Activated naive CD4-positive, alpha-beta T cell treated with anti-CD3 and anti-CD28 coated beads for 36 hours (primary cell): ENCODE data around the gene MRPS7. TPM values are rescaled to one million over a fixed set of nuclear protein-coding genes. Genes with fewer than 3 reads are reported as not detected.
A peak's percentile ranks its signal among the peaks of the same experiment; 100 is the strongest.
"Not testable (repeated sequence)": the region's sequence is repeated elsewhere in the genome, so short reads cannot be mapped to it uniquely, and the experiment has no call there.

Experiments used
- CTCF ChIA-PET: fragments of 350-600 bp; sonication (Branson Sonifier 250); formaldehyde crosslinking; loops from one replicate; lab custom pipeline; 2021; ENCODE audit warnings: antibody characterized with exemption; lab: Charles Lee
- DNase-seq: peaks from one replicate; pipeline ENCODE4 v3.0.0-alpha.2; 2020
- H3K27ac Mint-ChIP-seq: one replicate; pipeline ENCODE4 v1.8.0; 2021; ENCODE audit warnings: mild to moderate bottlenecking, mixed read lengths
- H3K27me3 Mint-ChIP-seq: one replicate; pipeline ENCODE4 v1.8.0; 2021; ENCODE audit warnings: low read depth, mixed read lengths
- H3K36me3 Mint-ChIP-seq: one replicate; pipeline ENCODE4 v1.8.0; 2021; ENCODE audit warnings: low read depth, mixed read lengths
- H3K4me1 Mint-ChIP-seq: one replicate; pipeline ENCODE4 v1.8.0; 2021; ENCODE audit warnings: low read depth, mixed read lengths
- H3K4me3 Mint-ChIP-seq: one replicate; pipeline ENCODE4 v1.8.0; 2021; ENCODE audit warnings: mild to moderate bottlenecking, moderate library complexity, mixed read lengths
- H3K9me3 Mint-ChIP-seq: one replicate; pipeline ENCODE4 v1.8.0; 2021; ENCODE audit warnings: mixed read lengths
- intact Hi-C: fragments of 100-400 bp; cut with micrococcal nuclease; formaldehyde crosslinking; loops from one replicate; pipeline ENCODE4 v1.15.1; 2023
- total RNA-seq, 2 experiments: library from RNA; stranded (reverse); gene quantifications; one replicate each; pipeline ENCODE4 v1.2.3, GENCODE V29; 2021

MRPS7 gene
- total RNA-seq, 2 experiments from 2014 or later = 73.3 to 78.3 TPM

DNA sequence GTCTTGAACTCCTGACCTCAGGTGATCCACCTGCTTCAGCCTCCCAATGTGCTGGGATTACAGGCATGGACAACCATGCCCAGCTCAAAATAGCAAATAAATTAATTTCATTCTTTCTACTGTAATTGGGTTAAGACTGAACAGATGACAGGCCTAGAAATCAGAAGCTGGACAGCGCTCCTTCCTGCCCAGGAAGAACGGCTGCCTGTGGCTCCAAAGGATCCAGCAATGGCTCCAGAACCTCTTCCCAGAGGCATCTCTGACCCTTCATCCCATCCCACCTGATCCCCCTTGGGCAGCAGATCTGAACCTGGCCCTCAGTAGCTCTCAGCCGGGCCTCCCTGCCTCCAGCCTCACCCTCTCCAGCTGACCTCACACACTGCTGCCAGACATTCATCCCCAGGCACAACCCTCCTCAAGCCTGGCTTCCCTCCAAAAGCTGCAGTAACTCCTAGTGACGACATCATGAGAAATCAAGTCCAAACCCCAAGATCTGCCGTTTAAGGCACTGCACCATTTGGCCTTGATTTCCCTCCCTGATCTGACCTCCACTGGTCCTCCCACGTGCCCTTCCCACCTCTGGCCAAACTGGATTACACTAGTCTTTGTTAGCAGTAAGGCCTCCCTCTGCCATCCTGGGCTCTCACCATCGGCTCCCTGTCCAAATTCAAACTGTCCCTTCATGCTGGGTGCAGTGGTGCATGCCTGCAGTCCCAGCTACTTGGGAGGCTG, 12.5 kb downstream of the MRPS7 start:
- CTCF ChIA-PET = interaction anchor here (1.4 kb wide), 1 partner anchor 25 kb away, joined by 3 read pairs; no protein-coding TSS in a partner anchor
- H3K4me3 Mint-ChIP-seq = no peak overlapping the region
- no peak for DNase-seq
- no peaks in the 10 kb centered on the region for H3K27me3 Mint-ChIP-seq
- no peak overlapping the region for H3K27ac Mint-ChIP-seq
- intact Hi-C loops = loop anchor here (5.0 kb wide), 1 partner anchor 313 kb away; the partner anchor contains the start of gene MYO15B
- no peaks in the 10 kb centered on the region for H3K9me3 Mint-ChIP-seq
- H3K36me3 Mint-ChIP-seq = peaks cover 16% of the 10 kb centered on the region
- peaks cover 32% of the 10 kb centered on the region for H3K4me1 Mint-ChIP-seq

GRCh38 chr17:75277664-75278071, 16.0 kb downstream of the MRPS7 start:
- peaks cover 26% of the 10 kb centered on the region for H3K36me3 Mint-ChIP-seq
- intact Hi-C loops = no loop called here
- CTCF ChIA-PET = interaction anchor here (1.2 kb wide), 2 partner anchors 11 to 134 kb away, joined by 4 to 5 read pairs; partner anchors contain the start of gene SLC25A19

GRCh38 chr17:75280189-75280588, 18.5 kb downstream of the MRPS7 start:
- H3K27me3 Mint-ChIP-seq, intact Hi-C loops, H3K4me3 Mint-ChIP-seq, H3K9me3 Mint-ChIP-seq, H3K27ac Mint-ChIP-seq, H3K4me1 Mint-ChIP-seq, DNase-seq: not testable (repeated sequence)
- peaks cover 24% of the 10 kb centered on the region for H3K36me3 Mint-ChIP-seq
- CTCF ChIA-PET = interaction anchor here (1.4 kb wide), 1 partner anchor 9 kb away, joined by 5 read pairs; the partner anchor contains the start of gene MIF4GD

More at GRCh38 chr17:75277664-75278071, 16.0 kb downstream of the MRPS7 start:
- Mint-ChIP-seq H3K4me3 (no peak overlapping the region), H3K4me1 (peaks cover 17% of the 10 kb centered on the region), H3K9me3 (no peaks in the 10 kb centered on the region), H3K27ac (no peak overlapping the region), H3K27me3 (no peaks in the 10 kb centered on the region)
- DNase-seq = no peak

DNA sequence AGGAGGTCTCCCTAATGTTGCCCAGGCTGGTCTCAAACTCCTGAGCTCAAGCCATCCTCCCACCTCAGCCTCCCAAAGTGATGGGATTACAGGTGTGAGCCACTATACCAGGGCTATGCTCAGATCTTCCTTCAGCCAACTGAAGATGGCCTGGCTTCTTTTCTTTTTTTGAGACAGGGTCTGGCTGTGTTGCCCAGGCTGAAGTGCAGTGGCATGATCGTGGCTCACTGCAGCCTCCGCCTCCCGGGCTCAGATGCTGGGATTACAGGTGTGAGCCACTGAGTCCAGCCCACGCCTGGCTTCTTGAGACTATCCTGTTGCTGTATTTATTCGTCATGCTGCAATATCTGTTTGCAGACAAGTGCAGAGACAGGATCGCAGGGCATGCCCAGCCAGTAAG, 23.4 kb downstream of the MRPS7 start:
- intact Hi-C loops = loop anchor here (5.0 kb wide), 1 partner anchor 302 kb away; the partner anchor contains the start of gene MYO15B
- no peaks in the 10 kb centered on the region for H3K27me3 Mint-ChIP-seq
- DNase-seq = no peak
- no peak overlapping the region for H3K27ac Mint-ChIP-seq
- H3K4me1 Mint-ChIP-seq = peaks cover 13% of the 10 kb centered on the region
- peaks cover 29% of the 10 kb centered on the region for H3K36me3 Mint-ChIP-seq
- H3K9me3 Mint-ChIP-seq = no peaks in the 10 kb centered on the region
- no peak overlapping the region for H3K4me3 Mint-ChIP-seq
- CTCF ChIA-PET = interaction anchor here (0.6 to 1.5 kb wide), 4 partner anchors 13 to 122 kb away, joined by 3 read pairs; partner anchors contain the start of gene MIF4GD

DNA sequence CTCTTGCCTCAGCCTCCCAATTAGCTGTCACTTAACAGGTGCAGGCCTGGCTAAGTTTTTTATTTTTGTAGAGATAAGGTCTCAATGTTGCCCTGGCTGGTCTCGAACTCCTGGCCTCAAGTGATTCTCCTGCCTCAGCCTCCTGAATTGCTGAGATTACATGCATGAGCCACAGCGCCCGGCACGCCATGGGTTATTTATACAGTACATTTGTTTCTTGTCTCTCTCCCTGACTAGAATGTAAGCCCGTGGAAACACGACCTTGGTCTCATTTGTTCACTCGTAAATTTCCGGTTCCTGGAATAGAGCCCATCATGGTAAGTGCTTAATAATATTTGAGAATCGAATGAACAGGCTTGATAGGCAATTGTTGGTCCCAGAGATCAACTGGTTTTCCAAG, 25.5 kb downstream of the MRPS7 start:
- no peaks in the 10 kb centered on the region for H3K27me3 Mint-ChIP-seq
- peak overlapping the region; percentile 24 for H3K4me3 Mint-ChIP-seq
- no peaks in the 10 kb centered on the region for H3K9me3 Mint-ChIP-seq
- CTCF ChIA-PET = interaction anchor here (0.8 to 2.5 kb wide), 2 partner anchors 16 to 125 kb away, joined by 3 to 18 read pairs; partner anchors contain the start of gene MIF4GD
- no peak for DNase-seq
- peaks cover 25% of the 10 kb centered on the region for H3K36me3 Mint-ChIP-seq
- intact Hi-C loops = loop anchor here (5.0 kb wide), 1 partner anchor 300 kb away; the partner anchor contains the start of gene MYO15B
- peaks cover 25% of the 10 kb centered on the region for H3K4me1 Mint-ChIP-seq
- H3K27ac Mint-ChIP-seq = no peak overlapping the region

DNA sequence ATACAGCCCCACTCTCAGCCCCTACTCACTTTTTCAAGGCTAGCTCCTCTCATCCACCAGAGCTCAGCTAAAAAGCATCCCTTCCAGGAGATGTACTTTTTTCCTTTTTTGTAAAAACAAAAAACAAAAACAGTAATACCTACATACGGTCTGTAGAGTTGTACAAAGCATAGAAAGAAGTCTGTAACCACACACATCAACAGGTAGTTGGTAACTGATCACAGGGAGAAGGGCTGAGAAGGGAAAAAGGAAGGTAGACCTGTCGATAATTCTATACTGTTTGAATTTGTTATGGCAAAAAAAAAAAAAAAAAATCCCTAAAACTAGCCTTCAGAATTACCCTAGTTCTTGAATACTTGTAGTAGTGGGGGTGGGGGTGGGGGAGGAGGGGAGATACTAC, 26.7 kb downstream of the MRPS7 start:
- intact Hi-C loops = loop anchor here (2.0 to 5.0 kb wide), 4 partner anchors 78 to 299 kb away; partner anchors contain the start of genes LLGL2, MYO15B and TSEN54
- H3K27me3 Mint-ChIP-seq = no peaks in the 10 kb centered on the region
- peaks cover 23% of the 10 kb centered on the region for H3K36me3 Mint-ChIP-seq
- CTCF ChIA-PET = interaction anchor here (0.6 to 2.5 kb wide), 7 partner anchors 10 to 459 kb away, joined by 3 to 29 read pairs (median 5); partner anchors contain the start of gene MIF4GD
- peak overlapping the region; percentile 99 for H3K4me3 Mint-ChIP-seq
- no peaks in the 10 kb centered on the region for H3K9me3 Mint-ChIP-seq
- peaks cover 25% of the 10 kb centered on the region for H3K4me1 Mint-ChIP-seq
- H3K27ac Mint-ChIP-seq = peak overlapping the region; percentile 80
- no peak for DNase-seq

- peak; percentile 61 for DNase-seq
- CTCF ChIA-PET = interaction anchor here (0.6 to 3.6 kb wide), 19 partner anchors 8 to 459 kb away, joined by 3 to 29 read pairs (median 4); partner anchors contain the start of genes GRB2, MIF4GD and TSEN54
- Mint-ChIP-seq H3K9me3 (no peaks in the 10 kb centered on the region), H3K27ac (peak overlapping the region; percentile 100), H3K36me3 (peaks cover 19% of the 10 kb centered on the region), H3K27me3 (no peaks in the 10 kb centered on the region), H3K4me1 (peaks cover 25% of the 10 kb centered on the region), H3K4me3 (peak overlapping the region; percentile 99)
- intact Hi-C loops = loop anchor here (1.0 to 5.0 kb wide), 12 partner anchors 9 to 496 kb away; partner anchors contain the start of genes GGA3, GRB2, LLGL2 and MIF4GD
Measured at GRCh38 chr17:75288770-75289114, 27.1 kb downstream of the MRPS7 start.

DNA sequence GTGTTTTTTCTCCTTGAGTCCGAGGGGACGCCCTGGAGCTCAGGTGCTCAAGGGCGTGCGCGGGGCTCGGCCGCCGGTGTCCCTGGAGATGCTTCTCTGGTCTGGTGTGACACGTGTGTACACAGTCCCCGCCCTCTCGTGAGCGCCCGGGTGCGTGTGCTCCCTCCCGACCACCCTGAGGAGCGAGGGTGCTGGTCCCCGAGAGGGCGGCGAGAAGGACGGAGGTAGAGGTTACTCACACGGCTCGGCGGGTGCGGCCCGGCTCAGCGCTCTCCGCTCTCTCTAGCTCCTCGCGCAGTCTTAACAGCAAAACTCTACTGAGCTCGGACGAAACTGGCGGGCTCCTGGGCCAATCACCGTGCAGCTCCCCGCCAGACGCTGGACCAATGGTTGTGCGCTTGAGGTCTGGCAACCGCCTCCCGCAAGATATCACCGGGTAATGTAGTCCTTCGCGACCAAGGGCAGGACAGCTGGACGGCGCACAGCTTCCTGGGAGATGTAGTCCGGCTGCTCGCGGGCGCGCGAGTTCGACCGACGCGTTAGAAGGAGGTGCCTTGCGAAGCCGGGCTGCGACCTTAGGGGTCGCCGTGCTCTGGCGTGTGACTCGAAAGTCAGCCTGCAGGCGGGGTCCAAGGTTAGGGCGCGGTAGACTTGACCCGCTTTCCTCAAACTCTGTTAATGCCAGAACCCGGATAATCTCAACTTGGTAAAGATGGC, 27.6 kb downstream of the MRPS7 start, which contains the start of gene SLC25A19:
SLC25A19 (minus strand) TSS at position 319 of the 717 bp plus-strand sequence. CDS start 2,669 bp downstream, outside the sequence.
- CTCF ChIA-PET = interaction anchor here (0.6 to 3.6 kb wide), 19 partner anchors 8 to 458 kb away, joined by 3 to 29 read pairs (median 4); partner anchors contain the start of genes GRB2, MIF4GD and TSEN54
- H3K36me3 Mint-ChIP-seq = peaks cover 19% of the 10 kb centered on the region
- no peaks in the 10 kb centered on the region for H3K27me3 Mint-ChIP-seq
- H3K4me3 Mint-ChIP-seq = peak within 1 kb of the TSS; percentile 99
- peak; percentile 99 for DNase-seq
- no peaks in the 10 kb centered on the region for H3K9me3 Mint-ChIP-seq
- intact Hi-C loops = loop anchor here (1.0 to 5.0 kb wide), 12 partner anchors 8 to 495 kb away; partner anchors contain the start of genes GGA3, GRB2, LLGL2 and MIF4GD
- peak within 1 kb of the TSS; percentile 100 for H3K27ac Mint-ChIP-seq
- H3K4me1 Mint-ChIP-seq = peaks cover 26% of the 10 kb centered on the region

DNA sequence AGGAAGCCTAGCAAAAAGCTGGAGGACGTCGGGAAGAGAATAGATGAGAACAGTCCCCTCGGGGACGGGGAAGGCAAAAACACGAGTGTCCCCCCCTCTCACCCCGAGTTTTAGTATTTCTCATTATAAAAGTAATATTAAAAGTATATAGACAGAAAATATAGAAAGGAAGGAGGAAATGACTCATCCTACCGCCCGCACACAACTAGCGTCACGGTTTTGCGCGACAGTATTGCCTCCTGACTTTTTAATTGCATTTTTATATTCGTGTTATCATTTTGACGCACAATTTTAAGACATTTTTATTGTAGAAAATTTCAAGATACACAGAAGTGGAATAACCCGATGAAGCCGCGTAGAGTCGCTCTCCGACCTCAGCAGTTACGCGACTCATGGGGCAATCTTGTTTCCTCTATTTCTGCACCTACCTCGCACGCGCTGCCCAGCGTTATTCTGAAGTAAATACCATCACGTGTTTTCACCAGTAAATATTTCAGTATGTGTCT, 28.2 kb downstream of the MRPS7 start:
- CTCF ChIA-PET = interaction anchor here (0.7 to 3.6 kb wide), 16 partner anchors 12 to 350 kb away, joined by 3 to 29 read pairs (median 4); partner anchors contain the start of genes GRB2, MIF4GD and TSEN54
- H3K4me1 Mint-ChIP-seq = peaks cover 29% of the 10 kb centered on the region
- H3K27ac Mint-ChIP-seq = peak overlapping the region; percentile 100
- no peaks in the 10 kb centered on the region for H3K27me3 Mint-ChIP-seq
- H3K36me3 Mint-ChIP-seq = peaks cover 19% of the 10 kb centered on the region
- H3K4me3 Mint-ChIP-seq = peak overlapping the region; percentile 99
- no peaks in the 10 kb centered on the region for H3K9me3 Mint-ChIP-seq
- peak; percentile 91 for DNase-seq
- intact Hi-C loops = loop anchor here (1.0 to 5.0 kb wide), 13 partner anchors 7 to 494 kb away; partner anchors contain the start of genes GGA3, GRB2, LLGL2 and MIF4GD

GRCh38 chr17:75292810-75293448, 31.2 kb downstream of the MRPS7 start:
- H3K27me3 Mint-ChIP-seq, H3K36me3 Mint-ChIP-seq, intact Hi-C loops, DNase-seq, H3K4me3 Mint-ChIP-seq, H3K9me3 Mint-ChIP-seq: not testable (repeated sequence)
- CTCF ChIA-PET = interaction anchor here (0.6 to 0.7 kb wide), 4 partner anchors 30 to 738 kb away, joined by 3 to 6 read pairs (median 3); no protein-coding TSS in a partner anchor
- peaks cover 47% of the 10 kb centered on the region for H3K4me1 Mint-ChIP-seq
- H3K27ac Mint-ChIP-seq = peak overlapping the region; percentile 24
